ENCODE results near the gene CALCOCO1.

DNA sequence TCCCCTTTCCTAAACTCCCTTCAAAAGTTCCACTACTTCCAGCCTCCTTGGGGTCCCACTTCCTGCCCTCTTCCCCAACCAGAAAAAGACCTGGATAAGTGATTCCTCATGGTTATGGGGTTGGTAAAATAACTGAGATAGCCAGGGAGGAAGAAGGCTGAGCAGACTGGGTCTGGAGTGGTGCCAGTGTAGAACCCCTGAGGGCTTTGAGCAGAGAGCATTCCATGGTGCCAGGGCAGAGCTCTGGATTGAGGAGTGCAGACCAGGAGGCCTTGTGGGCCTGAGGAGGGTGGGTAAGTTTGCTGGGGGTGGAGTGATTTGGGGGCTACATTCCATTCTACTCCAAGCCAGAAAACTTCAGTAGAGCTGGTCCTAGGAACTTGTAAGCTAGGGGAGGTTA is 34.1 kb upstream of the CALCOCO1 start:
- TF ChIP-seq, protein P1, sequence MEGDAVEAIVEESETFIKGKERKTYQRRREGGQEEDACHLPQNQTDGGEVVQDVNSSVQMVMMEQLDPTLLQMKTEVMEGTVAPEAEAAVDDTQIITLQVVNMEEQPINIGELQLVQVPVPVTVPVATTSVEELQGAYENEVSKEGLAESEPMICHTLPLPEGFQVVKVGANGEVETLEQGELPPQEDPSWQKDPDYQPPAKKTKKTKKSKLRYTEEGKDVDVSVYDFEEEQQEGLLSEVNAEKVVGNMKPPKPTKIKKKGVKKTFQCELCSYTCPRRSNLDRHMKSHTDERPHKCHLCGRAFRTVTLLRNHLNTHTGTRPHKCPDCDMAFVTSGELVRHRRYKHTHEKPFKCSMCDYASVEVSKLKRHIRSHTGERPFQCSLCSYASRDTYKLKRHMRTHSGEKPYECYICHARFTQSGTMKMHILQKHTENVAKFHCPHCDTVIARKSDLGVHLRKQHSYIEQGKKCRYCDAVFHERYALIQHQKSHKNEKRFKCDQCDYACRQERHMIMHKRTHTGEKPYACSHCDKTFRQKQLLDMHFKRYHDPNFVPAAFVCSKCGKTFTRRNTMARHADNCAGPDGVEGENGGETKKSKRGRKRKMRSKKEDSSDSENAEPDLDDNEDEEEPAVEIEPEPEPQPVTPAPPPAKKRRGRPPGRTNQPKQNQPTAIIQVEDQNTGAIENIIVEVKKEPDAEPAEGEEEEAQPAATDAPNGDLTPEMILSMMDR (IDR thresholded peaks at IDR 0.05; ENCODE audit: low read depth, low read length): no peak
- TF ChIP-seq EZH2phosphoT487 (IDR thresholded peaks at IDR 0.05; ENCODE audit: low read depth): no peak

All from OCI-LY3 (cell line).